HepG2 (cell line): ENCODE results near the gene STARD10. TPM values are rescaled to one million over a fixed set of nuclear protein-coding genes. Genes with fewer than 3 reads are reported as not detected.

Experiments used
- ATAC-seq: fragments of 200-7000 bp; cut with Tn5 transposase; 3 replicates; pipeline ENCODE4 v1.9.1; 2020; ENCODE audit warnings: mild to moderate bottlenecking, moderate library complexity
- BruUV-seq: library from RNA; stranded (reverse); fragments of 400-500 nt; replicated peaks from 2 replicates; lab custom pipeline; 2021; lab: Mats Ljungman, UMichigan
- CTCF ChIA-PET: fragments of 300-600 bp; formaldehyde crosslinking; extraction: SDS; loops from one replicate; lab custom pipeline; 2021; ENCODE audit warnings: low total read pairs, inconsistent platforms, low intra/inter-chr PET ratio; lab: Yijun Ruan, JAX
- POLR2A ChIA-PET: fragments of 350-600 bp; sonication (Branson Sonifier 250); formaldehyde crosslinking; loops from one replicate; lab custom pipeline; 2020; ENCODE audit warnings: antibody characterized with exemption, inconsistent platforms; lab: Yijun Ruan, JAX
- DNase-seq: peaks from one replicate; pipeline ENCODE4 v3.0.0-alpha.2; 2015; ENCODE audit warnings: low spot score
- FAIRE-seq: peaks from 3 replicates; lab custom pipeline; 2011; peaks lifted over from hg19 to GRCh38; lab: Jason Lieb, UNC
- H2AFZ ChIP-seq: one replicate; pipeline ENCODE4 v1.6.1; 2011; ENCODE audit warnings: low read length, inconsistent platforms
- H3K27ac ChIP-seq: fragments of 300-600 bp; 3 replicates; pipeline ENCODE4 v1.8.0; 2011; ENCODE audit warnings: mixed run types, mild to moderate bottlenecking, mixed read lengths, low read length, inconsistent platforms; ENCODE audit not compliant: insufficient read depth; ENCODE audit errors: extremely low read length
- H3K27me3 ChIP-seq, 2 experiments: fragments of 200-600 bp in 1 of 2; 2 replicates in 1 of 2; 3 replicates in 1 of 2; pipeline versions ENCODE4 v1.6.0 to v1.8.0; 2011; ENCODE audit warnings: low read length in 2 of 2, mild to moderate bottlenecking in 2 of 2, moderate library complexity in 2 of 2, inconsistent platforms in 1 of 2; ENCODE audit not compliant: insufficient read depth in 2 of 2, control insufficient read depth in 1 of 2
- H3K36me3 ChIP-seq, 2 experiments: fragments of 200-600 bp in 1 of 2; replicated peaks in 1 of 2; 2 replicates in 1 of 2; 3 replicates in 1 of 2; pipeline versions ENCODE4 v1.5.1 to v1.8.0; 2011; ENCODE audit warnings: low read length in 2 of 2, inconsistent platforms in 1 of 2; ENCODE audit not compliant: insufficient read depth in 2 of 2, control insufficient read depth in 1 of 2
- H3K4me1 ChIP-seq: 2 replicates; pipeline ENCODE4 v1.5.1; 2012; ENCODE audit warnings: low read length, inconsistent platforms; ENCODE audit not compliant: insufficient read depth
- H3K4me2 ChIP-seq: 2 replicates; pipeline ENCODE4 v1.6.0; 2011; ENCODE audit warnings: low read depth, low read length, inconsistent platforms
- H3K4me3 ChIP-seq, 3 experiments: fragments of 200-600 bp in 1 of 3; sonication (generic), shearing (Covaris generic) in 1 of 3; replicated peaks in 1 of 3; 2 replicates each; pipeline ENCODE4 v1.5.1; 2011 to 2016; ENCODE audit warnings: low read length in 3 of 3, inconsistent platforms in 2 of 3, low read depth in 2 of 3, mild to moderate bottlenecking in 2 of 3, control low read depth in 1 of 3, mixed read lengths in 1 of 3; ENCODE audit not compliant: insufficient read depth in 1 of 3
- H3K79me2 ChIP-seq: one replicate; pipeline ENCODE4 v1.6.1; 2011; ENCODE audit warnings: low read length, inconsistent platforms; ENCODE audit not compliant: insufficient read depth
- H3K9ac ChIP-seq: 2 replicates; pipeline ENCODE4 v1.6.0; 2011; ENCODE audit warnings: mild to moderate bottlenecking, low read depth, low read length, inconsistent platforms; ENCODE audit not compliant: insufficient read depth
- H3K9me3 ChIP-seq: 2 replicates; pipeline ENCODE4 v1.5.1; 2012; ENCODE audit warnings: mild to moderate bottlenecking, low read length
- H4K20me1 ChIP-seq: 2 replicates; pipeline ENCODE4 v1.6.0; 2011; ENCODE audit warnings: inconsistent platforms, mild to moderate bottlenecking, low read length, moderate library complexity; ENCODE audit not compliant: insufficient read depth
- ZFYVE20 ChIP-seq: sonication (generic); formaldehyde crosslinking; IDR thresholded peaks from 2 replicates; pipeline ENCODE4 v1.8.0; 2023; ENCODE audit warnings: low read depth, mild to moderate bottlenecking, moderate library complexity, missing genetic modification reagents, borderline replicate concordance
- WGBS: methylation state at CpG from one replicate; pipeline ENCODE4 v1.1.6; 2017; ENCODE audit warnings: low lambda C conversion rate; 5-methylcytosine and 5-hydroxymethylcytosine counted together
- in situ Hi-C: cut with HindIII; loops from 2 replicates; pipeline ENCODE4 v1.10.0; 2017; ENCODE audit warnings: low pct_unique_long_range_greater_than_20kb; ENCODE audit not compliant: extremely low pct_ligation_motif_present
- intact Hi-C: fragments of 100-400 bp; cut with micrococcal nuclease; formaldehyde crosslinking; loops from one replicate; pipeline ENCODE4 v1.10.0; 2022; ENCODE audit not compliant: unreplicated experiment
- polyA plus RNA-seq, 8 experiments: library from polyadenylated mRNA; depleted of rRNA in 3 of 8; stranded (reverse) in 7 of 8; unstranded in 1 of 8; fragments of >200 nt; fragmentation: Illumina TruSeq in 4 of 8; extraction: Trizol in 4 of 8; gene quantifications; 2 replicates each; pipeline versions ENCODE4 v1.2.1 to v1.2.3, GENCODE V29; 2011 to 2016; ENCODE audit warnings: low read depth in 4 of 8, missing spikeins in 1 of 8, mixed read lengths in 1 of 8; ENCODE audit not compliant: insufficient read depth in 1 of 8
- total RNA-seq, 5 experiments: library from RNA; depleted of rRNA; stranded (reverse); fragments of >200 nt; fragmentation: Illumina TruSeq; extraction: Trizol; gene quantifications; 2 replicates each; pipeline ENCODE4 v1.2.3, GENCODE V29; 2016; ENCODE audit warnings: low read depth in 1 of 5
- TF ChIP-seq, protein P1 (sequence below): sonication (generic); formaldehyde crosslinking; IDR thresholded peaks from 2 replicates; pipeline ENCODE4 v1.4.0; 2020; ENCODE audit warnings: missing genetic modification reagents, borderline replicate concordance
- TF ChIP-seq, protein P2 (sequence below): IDR thresholded peaks from 2 replicates; pipeline ENCODE4 v1.6.1; 2016; ENCODE audit warnings: low read depth, missing genetic modification reagents, missing compliant biosample characterization
- TF ChIP-seq, protein P3 (sequence below): sonication (generic); formaldehyde crosslinking; IDR thresholded peaks from 2 replicates; pipeline ENCODE4 v1.9.0; 2022; ENCODE audit warnings: low read depth, missing genetic modification reagents

The STARD10 gene
- total and polyA plus RNA-seq, 2 of the 13 experiments (the other 11 are each of a cell fraction or from before 2014, with no cell fraction given), result 260 to 341 TPM

DNA sequence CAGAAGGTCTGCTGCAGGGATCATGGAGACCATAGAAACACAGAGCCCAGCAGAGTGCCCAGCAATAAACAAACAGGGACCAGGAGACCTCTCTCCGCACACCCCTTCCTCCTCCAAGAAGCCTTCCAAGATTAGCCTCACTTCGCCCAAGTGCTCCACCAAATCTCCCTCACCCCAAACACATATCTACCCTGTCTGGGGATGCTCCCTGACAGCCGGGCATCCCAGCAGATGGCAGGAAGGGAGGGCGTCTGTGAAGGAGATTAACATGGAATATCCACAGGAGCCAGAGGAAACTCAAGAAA is 68.2 kb downstream of the STARD10 start:
- no peak overlapping the region for H2AFZ ChIP-seq
- H3K9ac ChIP-seq, result no peak overlapping the region
- no peaks in the 10 kb centered on the region for H3K27me3 ChIP-seq
- peaks cover 18% of the 10 kb centered on the region; the same call in 1 of the 2 replicates for H4K20me1 ChIP-seq
- WGBS, result 97% methylated on average over 4 of the region's 4 CpGs
- in situ Hi-C loops (no loop called here), intact Hi-C loops (loop anchor here (1.0 to 5.0 kb wide), 4 partner anchors 41 to 452 kb away; partner anchors contain the start of gene STARD10)
- no TSS peak for BruUV-seq
- H3K9me3 ChIP-seq, result no peaks in the 10 kb centered on the region
- no peak for ATAC-seq
- no peak overlapping the region for H3K4me2 ChIP-seq
- H3K4me1 ChIP-seq, result no peaks in the 10 kb centered on the region
- no peak overlapping the region for H3K4me3 ChIP-seq
- H3K79me2 ChIP-seq, result peaks cover 52% of the 10 kb centered on the region
- FAIRE-seq, result no peak
- POLR2A ChIA-PET, result interaction anchor here (0.6 to 1.5 kb wide), 7 partner anchors 53 to 87 kb away, joined by 3 to 11 read pairs (median 3); partner anchors contain the start of gene STARD10
- peaks cover 33 to 63% of the 10 kb centered on the region in 2 experiments; a peak in 4 of 5 replicates for H3K36me3 ChIP-seq
- CTCF ChIA-PET, result interaction anchor here (1.0 to 1.8 kb wide), 5 partner anchors 16 to 123 kb away, joined by 3 to 27 read pairs (median 11); partner anchors contain the start of genes ATG16L2 and STARD10
- DNase-seq, result no peak
- no peak overlapping the region for H3K27ac ChIP-seq
- TF ChIP-seq, protein P1, sequence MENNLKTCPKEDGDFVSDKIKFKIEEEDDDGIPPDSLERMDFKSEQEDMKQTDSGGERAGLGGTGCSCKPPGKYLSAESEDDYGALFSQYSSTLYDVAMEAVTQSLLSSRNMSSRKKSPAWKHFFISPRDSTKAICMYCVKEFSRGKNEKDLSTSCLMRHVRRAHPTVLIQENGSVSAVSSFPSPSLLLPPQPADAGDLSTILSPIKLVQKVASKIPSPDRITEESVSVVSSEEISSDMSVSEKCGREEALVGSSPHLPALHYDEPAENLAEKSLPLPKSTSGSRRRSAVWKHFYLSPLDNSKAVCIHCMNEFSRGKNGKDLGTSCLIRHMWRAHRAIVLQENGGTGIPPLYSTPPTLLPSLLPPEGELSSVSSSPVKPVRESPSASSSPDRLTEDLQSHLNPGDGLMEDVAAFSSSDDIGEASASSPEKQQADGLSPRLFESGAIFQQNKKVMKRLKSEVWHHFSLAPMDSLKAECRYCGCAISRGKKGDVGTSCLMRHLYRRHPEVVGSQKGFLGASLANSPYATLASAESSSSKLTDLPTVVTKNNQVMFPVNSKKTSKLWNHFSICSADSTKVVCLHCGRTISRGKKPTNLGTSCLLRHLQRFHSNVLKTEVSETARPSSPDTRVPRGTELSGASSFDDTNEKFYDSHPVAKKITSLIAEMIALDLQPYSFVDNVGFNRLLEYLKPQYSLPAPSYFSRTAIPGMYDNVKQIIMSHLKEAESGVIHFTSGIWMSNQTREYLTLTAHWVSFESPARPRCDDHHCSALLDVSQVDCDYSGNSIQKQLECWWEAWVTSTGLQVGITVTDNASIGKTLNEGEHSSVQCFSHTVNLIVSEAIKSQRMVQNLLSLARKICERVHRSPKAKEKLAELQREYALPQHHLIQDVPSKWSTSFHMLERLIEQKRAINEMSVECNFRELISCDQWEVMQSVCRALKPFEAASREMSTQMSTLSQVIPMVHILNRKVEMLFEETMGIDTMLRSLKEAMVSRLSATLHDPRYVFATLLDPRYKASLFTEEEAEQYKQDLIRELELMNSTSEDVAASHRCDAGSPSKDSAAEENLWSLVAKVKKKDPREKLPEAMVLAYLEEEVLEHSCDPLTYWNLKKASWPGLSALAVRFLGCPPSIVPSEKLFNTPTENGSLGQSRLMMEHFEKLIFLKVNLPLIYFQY, result no peak
- TF ChIP-seq, protein P2, sequence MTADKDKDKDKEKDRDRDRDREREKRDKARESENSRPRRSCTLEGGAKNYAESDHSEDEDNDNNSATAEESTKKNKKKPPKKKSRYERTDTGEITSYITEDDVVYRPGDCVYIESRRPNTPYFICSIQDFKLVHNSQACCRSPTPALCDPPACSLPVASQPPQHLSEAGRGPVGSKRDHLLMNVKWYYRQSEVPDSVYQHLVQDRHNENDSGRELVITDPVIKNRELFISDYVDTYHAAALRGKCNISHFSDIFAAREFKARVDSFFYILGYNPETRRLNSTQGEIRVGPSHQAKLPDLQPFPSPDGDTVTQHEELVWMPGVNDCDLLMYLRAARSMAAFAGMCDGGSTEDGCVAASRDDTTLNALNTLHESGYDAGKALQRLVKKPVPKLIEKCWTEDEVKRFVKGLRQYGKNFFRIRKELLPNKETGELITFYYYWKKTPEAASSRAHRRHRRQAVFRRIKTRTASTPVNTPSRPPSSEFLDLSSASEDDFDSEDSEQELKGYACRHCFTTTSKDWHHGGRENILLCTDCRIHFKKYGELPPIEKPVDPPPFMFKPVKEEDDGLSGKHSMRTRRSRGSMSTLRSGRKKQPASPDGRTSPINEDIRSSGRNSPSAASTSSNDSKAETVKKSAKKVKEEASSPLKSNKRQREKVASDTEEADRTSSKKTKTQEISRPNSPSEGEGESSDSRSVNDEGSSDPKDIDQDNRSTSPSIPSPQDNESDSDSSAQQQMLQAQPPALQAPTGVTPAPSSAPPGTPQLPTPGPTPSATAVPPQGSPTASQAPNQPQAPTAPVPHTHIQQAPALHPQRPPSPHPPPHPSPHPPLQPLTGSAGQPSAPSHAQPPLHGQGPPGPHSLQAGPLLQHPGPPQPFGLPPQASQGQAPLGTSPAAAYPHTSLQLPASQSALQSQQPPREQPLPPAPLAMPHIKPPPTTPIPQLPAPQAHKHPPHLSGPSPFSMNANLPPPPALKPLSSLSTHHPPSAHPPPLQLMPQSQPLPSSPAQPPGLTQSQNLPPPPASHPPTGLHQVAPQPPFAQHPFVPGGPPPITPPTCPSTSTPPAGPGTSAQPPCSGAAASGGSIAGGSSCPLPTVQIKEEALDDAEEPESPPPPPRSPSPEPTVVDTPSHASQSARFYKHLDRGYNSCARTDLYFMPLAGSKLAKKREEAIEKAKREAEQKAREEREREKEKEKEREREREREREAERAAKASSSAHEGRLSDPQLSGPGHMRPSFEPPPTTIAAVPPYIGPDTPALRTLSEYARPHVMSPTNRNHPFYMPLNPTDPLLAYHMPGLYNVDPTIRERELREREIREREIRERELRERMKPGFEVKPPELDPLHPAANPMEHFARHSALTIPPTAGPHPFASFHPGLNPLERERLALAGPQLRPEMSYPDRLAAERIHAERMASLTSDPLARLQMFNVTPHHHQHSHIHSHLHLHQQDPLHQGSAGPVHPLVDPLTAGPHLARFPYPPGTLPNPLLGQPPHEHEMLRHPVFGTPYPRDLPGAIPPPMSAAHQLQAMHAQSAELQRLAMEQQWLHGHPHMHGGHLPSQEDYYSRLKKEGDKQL (CRISPR knock-in tag), result no peak
- TF ChIP-seq, protein P3, sequence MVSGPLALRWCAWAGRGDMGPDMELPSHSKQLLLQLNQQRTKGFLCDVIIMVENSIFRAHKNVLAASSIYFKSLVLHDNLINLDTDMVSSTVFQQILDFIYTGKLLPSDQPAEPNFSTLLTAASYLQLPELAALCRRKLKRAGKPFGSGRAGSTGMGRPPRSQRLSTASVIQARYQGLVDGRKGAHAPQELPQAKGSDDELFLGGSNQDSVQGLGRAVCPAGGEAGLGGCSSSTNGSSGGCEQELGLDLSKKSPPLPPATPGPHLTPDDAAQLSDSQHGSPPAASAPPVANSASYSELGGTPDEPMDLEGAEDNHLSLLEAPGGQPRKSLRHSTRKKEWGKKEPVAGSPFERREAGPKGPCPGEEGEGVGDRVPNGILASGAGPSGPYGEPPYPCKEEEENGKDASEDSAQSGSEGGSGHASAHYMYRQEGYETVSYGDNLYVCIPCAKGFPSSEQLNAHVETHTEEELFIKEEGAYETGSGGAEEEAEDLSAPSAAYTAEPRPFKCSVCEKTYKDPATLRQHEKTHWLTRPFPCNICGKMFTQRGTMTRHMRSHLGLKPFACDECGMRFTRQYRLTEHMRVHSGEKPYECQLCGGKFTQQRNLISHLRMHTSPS (CRISPR knock-in tag), result no peak
- no peak for TF ChIP-seq ZFYVE20
